SK-N-SH treated with all-trans-retinoic acid at 6 μM for 48 hours (cell line): ENCODE measurements around the gene TTC34.
"Not testable (repeated sequence)": the region's sequence is repeated elsewhere in the genome, so short reads cannot be mapped to it uniquely, and the experiment has no call there.

Experiments
- ATAC-seq: fragments of 200-7000 bp; cut with Tn5 transposase; 3 replicates; pipeline ENCODE4 v1.9.1; 2020; ENCODE audit warnings: mild to moderate bottlenecking, moderate library complexity
- ARNTL ChIP-seq: fragments of 450-650 bp; formaldehyde crosslinking; IDR thresholded peaks from 2 replicates; pipeline ENCODE4 v1.5.0; 2020; ENCODE audit warnings: low read depth, mild to moderate bottlenecking, moderate library complexity, borderline replicate concordance
- BACH2 ChIP-seq: fragments of 250-450 bp; sonication (Bioruptor Pico); IDR thresholded peaks from 2 replicates; pipeline ENCODE4 v1.9.0; 2021; ENCODE audit warnings: mild to moderate bottlenecking, borderline replicate concordance
- GLIS3 ChIP-seq: fragments of 250-450 bp; sonication (Bioruptor Pico); IDR thresholded peaks from 2 replicates; pipeline ENCODE4 v1.5.0; 2020; ENCODE audit warnings: mild to moderate bottlenecking, moderate library complexity
- ISL1 ChIP-seq: fragments of 250-450 bp; sonication (Bioruptor Pico); IDR thresholded peaks from 2 replicates; pipeline ENCODE4 v2.1.2; 2022; ENCODE audit warnings: mild to moderate bottlenecking, moderate library complexity
- PPARA ChIP-seq: fragments of 250-450 bp; sonication (Bioruptor Pico); IDR thresholded peaks from 2 replicates; pipeline ENCODE4 v1.5.0; 2020; ENCODE audit warnings: mild to moderate bottlenecking, borderline replicate concordance
- SNAI2 ChIP-seq: fragments of 250-450 bp; sonication (Bioruptor Pico); IDR thresholded peaks from 2 replicates; pipeline ENCODE4 v1.5.0; 2020; ENCODE audit warnings: mild to moderate bottlenecking, moderate library complexity
- TOX ChIP-seq: fragments of 250-450 bp; sonication (Bioruptor Pico); IDR thresholded peaks from 2 replicates; pipeline ENCODE4 v1.8.0; 2021; ENCODE audit warnings: mild to moderate bottlenecking, moderate library complexity, borderline replicate concordance
- ZFP30 ChIP-seq: fragments of 450-650 bp; formaldehyde crosslinking; IDR thresholded peaks from 2 replicates; pipeline ENCODE4 v1.5.0; 2022; ENCODE audit warnings: mild to moderate bottlenecking, moderate library complexity
- TF ChIP-seq, protein P1 (sequence below): fragments of 250-450 bp; sonication (Bioruptor Pico); IDR thresholded peaks from 2 replicates; pipeline ENCODE4 v1.5.1; 2020; ENCODE audit warnings: low read depth, mild to moderate bottlenecking, moderate library complexity
- TF ChIP-seq, protein P2 (sequence below): fragments of 250-450 bp; sonication (Bioruptor Pico); IDR thresholded peaks from 2 replicates; pipeline ENCODE4 v1.5.1; 2021; ENCODE audit warnings: mild to moderate bottlenecking, moderate library complexity
- TF ChIP-seq, protein P3 (sequence below): fragments of 250-450 bp; sonication (Bioruptor Pico); IDR thresholded peaks from 2 replicates; pipeline ENCODE4 v1.8.0; 2021; ENCODE audit warnings: low read depth, mild to moderate bottlenecking, moderate library complexity, borderline replicate concordance

TTC34 gene

DNA sequence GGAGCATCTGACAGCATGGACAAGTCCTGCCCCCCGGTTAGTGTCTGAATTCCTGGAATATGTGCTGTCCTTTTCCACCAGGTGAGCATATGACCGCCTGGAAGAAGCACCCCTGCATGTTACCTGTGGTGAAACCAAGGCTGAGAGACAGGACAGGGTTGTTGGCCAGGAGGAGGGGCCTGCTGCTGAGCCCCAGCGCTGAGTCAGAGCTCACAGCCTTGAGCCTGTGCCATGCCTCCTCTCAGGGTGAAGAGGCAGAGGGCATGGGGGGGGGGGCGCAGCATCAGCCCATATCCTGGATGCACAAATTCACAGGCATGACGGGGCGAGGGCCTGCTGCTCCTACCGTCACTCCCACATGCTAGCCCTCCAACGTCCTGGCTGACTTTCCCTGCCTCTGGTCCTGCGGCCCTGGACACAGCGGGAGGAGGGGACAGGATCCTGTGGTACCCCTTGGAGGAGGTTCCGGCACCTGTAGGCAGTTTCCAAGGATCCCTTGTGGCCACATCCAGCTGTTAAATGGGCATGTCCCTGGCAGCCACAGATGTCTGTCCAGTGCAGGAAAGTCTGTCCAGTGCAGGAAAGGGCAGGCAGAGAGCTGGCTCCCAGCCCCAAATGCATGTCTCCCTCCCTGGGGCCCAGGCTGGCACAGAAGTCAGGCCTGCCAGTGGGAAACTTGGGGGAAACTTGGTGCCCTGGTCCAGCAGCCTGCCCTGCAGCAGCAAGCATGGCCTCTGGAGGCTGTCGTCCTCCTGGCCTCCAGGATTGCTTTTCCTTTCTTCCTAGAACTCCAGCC is 23.9 kb downstream of the TTC34 start:
- TF ChIP-seq ISL1 (no peak), ARNTL (CRISPR knock-in tag) (no peak), BACH2 (CRISPR knock-in tag) (no peak), GLIS3 (CRISPR knock-in tag) (no peak), TOX (CRISPR knock-in tag) (no peak), SNAI2 (CRISPR knock-in tag) (no peak), ZFP30 (CRISPR knock-in tag) (no peak), PPARA (CRISPR knock-in tag) (no peak)
- TF ChIP-seq, protein P1, sequence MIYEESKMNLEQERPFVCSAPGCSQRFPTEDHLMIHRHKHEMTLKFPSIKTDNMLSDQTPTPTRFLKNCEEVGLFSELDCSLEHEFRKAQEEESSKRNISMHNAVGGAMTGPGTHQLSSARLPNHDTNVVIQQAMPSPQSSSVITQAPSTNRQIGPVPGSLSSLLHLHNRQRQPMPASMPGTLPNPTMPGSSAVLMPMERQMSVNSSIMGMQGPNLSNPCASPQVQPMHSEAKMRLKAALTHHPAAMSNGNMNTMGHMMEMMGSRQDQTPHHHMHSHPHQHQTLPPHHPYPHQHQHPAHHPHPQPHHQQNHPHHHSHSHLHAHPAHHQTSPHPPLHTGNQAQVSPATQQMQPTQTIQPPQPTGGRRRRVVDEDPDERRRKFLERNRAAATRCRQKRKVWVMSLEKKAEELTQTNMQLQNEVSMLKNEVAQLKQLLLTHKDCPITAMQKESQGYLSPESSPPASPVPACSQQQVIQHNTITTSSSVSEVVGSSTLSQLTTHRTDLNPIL (CRISPR knock-in tag) = no peak
- TF ChIP-seq, protein P2, sequence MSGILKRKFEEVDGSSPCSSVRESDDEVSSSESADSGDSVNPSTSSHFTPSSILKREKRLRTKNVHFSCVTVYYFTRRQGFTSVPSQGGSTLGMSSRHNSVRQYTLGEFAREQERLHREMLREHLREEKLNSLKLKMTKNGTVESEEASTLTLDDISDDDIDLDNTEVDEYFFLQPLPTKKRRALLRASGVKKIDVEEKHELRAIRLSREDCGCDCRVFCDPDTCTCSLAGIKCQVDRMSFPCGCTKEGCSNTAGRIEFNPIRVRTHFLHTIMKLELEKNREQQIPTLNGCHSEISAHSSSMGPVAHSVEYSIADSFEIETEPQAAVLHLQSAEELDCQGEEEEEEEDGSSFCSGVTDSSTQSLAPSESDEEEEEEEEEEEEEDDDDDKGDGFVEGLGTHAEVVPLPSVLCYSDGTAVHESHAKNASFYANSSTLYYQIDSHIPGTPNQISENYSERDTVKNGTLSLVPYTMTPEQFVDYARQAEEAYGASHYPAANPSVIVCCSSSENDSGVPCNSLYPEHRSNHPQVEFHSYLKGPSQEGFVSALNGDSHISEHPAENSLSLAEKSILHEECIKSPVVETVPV = no peak
- TF ChIP-seq, protein P3, sequence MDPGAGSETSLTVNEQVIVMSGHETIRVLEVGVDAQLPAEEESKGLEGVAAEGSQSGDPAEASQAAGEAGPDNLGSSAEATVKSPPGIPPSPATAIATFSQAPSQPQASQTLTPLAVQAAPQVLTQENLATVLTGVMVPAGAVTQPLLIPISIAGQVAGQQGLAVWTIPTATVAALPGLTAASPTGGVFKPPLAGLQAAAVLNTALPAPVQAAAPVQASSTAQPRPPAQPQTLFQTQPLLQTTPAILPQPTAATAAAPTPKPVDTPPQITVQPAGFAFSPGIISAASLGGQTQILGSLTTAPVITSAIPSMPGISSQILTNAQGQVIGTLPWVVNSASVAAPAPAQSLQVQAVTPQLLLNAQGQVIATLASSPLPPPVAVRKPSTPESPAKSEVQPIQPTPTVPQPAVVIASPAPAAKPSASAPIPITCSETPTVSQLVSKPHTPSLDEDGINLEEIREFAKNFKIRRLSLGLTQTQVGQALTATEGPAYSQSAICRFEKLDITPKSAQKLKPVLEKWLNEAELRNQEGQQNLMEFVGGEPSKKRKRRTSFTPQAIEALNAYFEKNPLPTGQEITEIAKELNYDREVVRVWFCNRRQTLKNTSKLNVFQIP = no peak
- ATAC-seq = no peak

DNA sequence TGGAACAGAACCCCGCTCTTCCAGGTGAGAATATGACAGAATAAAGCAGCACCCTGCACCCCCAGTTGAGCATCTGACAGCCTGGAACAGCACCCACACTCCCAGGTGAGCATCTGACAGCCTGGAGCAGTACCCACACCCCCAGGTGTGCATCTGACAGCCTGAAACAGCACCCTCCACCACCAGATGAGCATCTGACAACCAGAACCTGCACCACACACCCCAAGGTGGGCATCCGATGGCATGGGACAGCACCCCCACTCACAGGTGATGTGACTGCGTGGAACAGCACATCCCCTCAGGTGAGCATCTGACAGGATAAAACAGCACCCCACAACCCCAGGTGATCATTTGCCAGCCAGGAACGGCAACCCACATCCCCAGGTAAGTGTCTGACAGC is 26.2 kb downstream of the TTC34 start:
- not testable (repeated sequence) for ATAC-seq

DNA sequence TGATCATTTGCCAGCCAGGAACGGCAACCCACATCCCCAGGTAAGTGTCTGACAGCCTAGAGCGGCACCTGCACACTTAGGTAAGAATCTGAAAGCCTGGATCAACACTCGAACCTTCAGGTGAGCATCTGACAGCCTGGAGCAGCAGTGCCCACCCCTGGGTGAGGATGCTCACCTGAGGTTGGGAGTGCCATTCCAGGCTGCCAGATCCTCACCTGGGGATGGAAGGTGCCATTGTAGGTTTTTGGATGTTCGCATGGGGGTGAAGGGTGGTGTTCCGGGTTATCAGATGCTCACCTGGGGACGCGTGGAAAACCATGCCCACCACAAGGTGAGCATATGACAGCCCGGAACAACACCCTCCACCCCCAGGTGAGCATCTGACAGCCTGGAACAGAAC is 33.4 kb downstream of the TTC34 start:
- not testable (repeated sequence) for ATAC-seq

DNA sequence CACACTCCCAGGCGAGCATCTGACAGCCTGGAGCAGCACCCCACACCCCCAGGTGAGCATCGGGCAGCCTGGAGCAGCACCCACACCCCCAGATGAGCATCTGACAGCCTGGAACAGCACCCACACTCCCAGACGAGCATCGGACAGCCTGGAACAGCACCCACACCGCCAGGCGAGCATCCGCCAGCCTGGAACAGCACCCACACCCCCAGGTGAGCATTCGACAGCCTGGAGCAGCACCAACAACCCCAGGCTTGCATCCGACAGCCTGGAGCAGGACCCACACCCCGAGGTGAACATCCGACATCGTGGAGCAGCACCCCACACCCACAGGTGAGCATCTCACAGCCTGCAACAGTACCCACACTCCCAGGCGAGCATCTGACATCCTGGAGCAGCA is 42.1 kb downstream of the TTC34 start:
- ATAC-seq = not testable (repeated sequence)

DNA sequence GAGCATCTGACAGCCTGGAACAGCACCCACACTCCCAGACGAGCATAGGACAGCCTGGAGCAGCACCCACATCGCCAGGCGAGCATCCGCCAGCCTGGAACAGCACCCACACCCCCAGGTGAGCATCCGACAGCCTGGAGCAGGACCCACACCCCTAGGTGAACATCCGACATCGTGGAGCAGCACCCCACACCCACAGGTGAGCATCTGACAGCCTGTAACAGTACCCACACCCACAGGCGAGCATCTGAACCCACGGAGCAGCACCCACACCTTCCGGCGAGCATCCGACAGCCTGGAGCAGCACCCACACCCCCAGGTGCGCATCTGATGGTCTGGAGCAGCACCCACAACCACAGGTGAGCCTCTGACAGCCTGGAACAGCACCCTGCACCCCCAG is 44.0 kb downstream of the TTC34 start:
- not testable (repeated sequence) for ATAC-seq

DNA sequence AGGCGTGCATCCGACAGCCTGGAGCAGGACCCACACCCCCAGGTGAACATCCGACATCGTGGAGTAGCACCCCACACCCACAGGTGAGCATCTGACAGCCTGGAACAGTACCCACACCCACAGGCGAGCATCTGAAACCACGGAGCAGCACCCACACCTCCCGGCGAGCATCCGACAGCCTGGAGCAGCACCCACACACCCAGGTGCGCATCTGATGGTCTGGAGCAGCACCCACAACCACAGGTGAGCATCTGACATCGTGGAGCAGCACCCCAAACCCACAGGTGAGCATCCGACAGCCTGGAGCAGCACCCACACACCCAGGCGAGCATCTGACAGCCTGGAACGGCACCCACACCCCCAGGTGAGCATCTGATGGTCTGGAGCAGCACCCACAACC is 46.1 kb downstream of the TTC34 start:
- not testable (repeated sequence) for ATAC-seq

DNA sequence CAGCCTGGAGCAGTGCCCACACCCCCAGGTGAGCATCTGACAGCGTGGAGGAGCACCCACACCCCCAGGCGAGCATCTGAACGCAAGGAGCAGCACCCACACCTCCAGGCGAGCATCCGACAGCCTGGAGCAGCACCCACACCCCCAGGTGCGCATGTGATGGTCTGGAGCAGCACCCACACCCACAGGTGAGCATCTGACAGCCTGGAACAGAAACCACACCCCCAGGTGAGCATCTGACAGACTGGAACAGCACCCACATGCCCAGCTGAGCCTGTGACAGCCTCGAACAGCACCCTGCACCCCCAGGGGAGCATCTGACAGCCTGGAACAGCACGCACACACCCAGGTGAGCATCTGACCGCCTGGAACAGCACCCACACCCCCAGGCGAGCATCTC is 46.9 kb downstream of the TTC34 start:
- ATAC-seq = not testable (repeated sequence)

DNA sequence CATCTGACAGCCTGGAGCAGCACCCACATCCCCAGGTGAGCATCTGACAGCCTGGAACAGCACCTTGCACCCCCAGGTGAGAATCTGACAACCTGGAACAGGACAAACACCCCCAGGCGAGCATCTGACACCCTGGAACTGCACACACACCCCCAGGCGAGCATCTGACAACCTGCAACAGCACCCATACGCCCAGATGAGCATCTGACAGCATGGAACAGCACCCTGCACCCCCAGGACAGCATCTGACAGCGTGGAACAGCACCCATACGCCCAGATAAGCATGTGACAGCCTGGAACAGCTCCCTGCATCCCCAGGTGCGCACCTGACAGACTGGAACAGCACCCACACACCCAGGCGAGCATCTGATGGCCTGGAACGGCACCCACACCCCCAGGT is 49.0 kb downstream of the TTC34 start:
- ATAC-seq = not testable (repeated sequence)

DNA sequence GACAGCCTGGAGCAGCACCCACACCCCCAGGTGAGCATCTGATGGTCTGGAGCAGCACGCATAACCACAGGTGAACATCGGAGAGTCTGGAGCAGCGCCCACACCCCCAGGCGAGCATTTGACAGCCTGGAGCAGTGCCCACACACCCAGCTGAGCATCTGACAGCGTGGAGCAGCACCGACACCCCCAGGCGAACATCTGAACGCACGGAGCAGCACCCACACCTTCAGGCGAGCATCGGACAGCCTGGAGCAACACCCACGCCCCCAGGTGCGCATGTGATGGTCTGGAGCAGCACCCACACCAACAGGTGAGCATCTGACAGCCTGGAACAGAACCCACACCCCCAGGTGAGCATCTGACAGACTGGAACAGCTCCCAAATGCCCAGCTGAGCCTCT is 49.6 kb downstream of the TTC34 start:
- ATAC-seq = not testable (repeated sequence)

DNA sequence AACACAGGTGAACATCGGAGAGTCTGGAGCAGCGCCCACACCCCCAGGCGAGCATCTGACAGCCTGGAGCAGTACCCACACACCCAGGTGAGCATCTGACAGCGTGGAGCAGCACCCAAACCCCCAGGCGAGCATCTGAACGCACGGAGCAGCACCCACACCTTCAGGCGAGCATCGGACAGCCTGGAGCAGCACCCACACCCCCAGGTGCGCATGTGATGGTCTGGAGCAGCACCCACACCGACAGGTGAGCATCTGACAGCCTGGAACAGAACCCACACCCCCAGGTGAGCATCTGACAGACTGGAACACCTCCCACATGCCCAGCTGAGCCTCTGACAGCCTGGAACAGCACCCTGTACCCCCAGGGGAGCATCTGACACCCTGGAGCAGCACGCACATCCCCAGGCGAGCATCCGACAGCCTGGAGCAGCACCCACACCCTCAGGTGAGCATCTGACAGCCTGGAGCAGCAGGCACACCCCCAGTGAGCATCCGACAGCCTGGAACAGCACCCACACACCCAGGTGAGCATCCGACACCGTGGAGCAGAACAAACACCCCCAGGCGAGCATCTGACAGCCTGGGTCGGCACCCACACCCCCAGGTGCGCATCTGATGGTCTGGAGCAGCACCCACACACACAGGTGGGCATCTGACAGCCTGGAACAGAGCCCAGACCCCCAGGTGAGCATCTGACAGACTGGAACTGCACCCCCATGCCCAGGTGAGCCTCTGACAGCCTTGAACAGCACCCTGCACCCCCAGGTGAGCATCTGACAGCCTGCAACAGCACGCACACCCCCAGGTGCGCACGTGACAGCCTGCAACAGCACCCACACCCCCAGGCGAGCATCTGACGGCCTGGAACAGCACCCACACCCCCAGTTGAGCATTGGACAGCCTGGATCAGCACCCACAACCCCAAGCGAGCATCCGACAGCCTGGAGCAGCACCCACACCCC is 50.4 kb downstream of the TTC34 start:
- ATAC-seq = not testable (repeated sequence)

DNA sequence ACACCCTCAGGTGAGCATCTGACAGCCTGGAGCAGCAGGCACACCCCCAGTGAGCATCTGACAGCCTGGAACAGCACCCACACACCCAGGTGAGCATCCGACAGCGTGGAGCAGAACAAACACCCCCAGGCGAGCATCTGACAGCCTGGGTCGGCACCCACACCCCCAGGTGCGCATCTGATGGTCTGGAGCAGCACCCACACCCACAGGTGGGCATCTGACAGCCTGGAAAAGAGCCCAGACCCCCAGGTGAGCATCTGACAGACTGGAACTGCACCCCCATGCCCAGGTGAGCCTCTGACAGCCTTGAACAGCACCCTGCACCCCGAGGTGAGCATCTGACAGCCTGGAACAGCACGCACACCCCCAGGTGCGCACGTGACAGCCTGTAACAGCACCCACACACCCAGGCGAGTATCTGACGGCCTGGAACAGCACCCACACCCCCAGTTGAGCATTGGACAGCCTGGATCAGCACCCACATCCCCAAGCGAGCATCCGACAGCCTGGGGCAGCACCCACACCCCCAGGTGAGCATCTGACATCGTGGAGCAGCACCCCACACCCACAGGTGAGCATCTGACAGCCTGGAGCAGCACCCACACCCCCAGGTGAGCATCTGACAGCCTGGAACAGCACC is 51.3 kb downstream of the TTC34 start:
- not testable (repeated sequence) for ATAC-seq

DNA sequence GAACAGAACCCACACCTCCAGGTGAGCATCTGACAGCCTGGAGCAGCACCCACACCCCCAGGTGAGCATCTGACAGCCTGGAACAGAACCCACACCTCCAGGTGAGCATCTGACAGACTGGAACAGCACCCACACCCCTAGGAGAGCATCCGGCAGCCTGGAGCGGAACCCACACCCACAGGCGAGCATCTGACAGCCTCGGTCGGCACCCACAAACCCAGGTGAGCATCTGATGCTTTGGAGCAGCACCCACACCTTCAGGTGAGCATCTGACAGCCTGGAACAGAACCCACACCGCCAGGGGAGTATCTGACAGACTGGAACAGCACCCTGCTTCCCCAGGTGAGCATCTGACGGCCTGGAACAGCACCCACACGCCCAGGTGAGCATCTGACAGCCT is 52.9 kb downstream of the TTC34 start:
- ATAC-seq = not testable (repeated sequence)

DNA sequence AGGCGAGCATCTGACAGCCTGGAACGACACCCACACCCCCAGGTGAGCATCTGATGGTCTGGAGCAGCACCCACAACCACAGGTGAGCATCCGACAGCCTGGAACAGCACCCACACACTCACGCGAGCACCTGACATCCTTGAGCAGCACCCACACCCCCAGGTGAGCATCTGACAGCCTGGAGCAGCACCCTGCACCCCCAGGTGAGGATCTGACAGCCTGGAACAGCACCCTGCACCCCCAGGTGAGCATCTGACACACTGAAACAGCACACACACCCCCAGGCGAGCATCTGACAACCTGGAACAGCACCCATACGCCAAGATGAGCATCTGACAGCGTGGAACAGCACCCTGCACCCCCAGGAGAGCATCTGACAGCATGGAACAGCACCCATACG is 106.7 kb downstream of the TTC34 start:
- ATAC-seq = not testable (repeated sequence)

DNA sequence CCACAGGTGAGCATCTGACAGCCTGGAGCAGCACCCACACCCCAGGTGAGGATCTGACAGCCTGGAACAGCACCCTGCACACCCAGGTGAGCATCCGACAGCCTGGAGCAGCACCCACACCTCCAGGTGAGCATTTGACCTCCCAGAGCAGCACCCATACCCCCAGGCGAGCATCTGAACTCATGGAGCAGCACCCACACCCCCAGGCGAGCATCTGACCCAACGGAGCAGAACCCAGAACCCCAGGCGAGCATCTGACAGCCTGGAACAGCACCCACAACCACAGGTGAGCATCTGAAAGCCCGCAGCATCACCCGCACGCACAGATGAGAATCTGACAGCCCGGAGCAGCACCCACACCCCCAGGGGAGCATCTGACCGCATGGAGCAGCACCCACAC is 111.3 kb downstream of the TTC34 start:
- ATAC-seq = not testable (repeated sequence)

DNA sequence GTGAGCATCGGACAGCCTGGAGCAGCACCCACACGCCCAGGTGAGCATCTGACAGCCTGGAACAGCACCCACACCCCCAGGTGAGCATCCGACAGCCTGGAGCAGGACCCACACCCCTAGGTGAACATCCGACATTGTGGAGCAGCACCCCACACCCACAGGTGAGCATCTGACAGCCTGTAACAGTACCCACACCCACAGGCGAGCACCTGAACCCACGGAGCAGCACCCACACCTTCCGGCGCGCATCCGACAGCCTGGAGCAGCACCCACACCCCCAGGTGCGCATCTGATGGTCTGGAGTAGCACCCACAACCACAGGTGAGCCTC is 113.2 kb downstream of the TTC34 start:
- ATAC-seq = not testable (repeated sequence)
